Tibial nerve (tissue), 4 donors: ENCODE measurements around the gene SYNJ2.

Source experiments
- CTCF ChIP-seq, 5 experiments: fragments of 200-600 bp in 3 of 5; fragments of 450-650 bp in 2 of 5; sonication (generic) in 3 of 5; IDR thresholded peaks; one replicate each; pipeline ENCODE4 v1.5.1; 2016 to 2019; ENCODE audit warnings: antibody characterized with exemption in 5 of 5, mild to moderate bottlenecking in 3 of 5, moderate library complexity in 2 of 5
- EP300 ChIP-seq, 2 donors: sonication (generic); formaldehyde crosslinking; IDR thresholded peaks; one replicate each; pipeline ENCODE4 v1.6.1; 2017; ENCODE audit warnings: antibody characterized with exemption in 2 of 2, mild to moderate bottlenecking in 1 of 2
- POLR2A ChIP-seq, 2 donors: fragments of 450-650 bp; IDR thresholded peaks; one replicate each; pipeline ENCODE4 v1.6.1; 2017; ENCODE audit warnings: antibody characterized with exemption in 2 of 2, mild to moderate bottlenecking in 2 of 2, moderate library complexity in 2 of 2

GRCh38 chr6:158036261-158036660 lies 54.6 kb downstream of the SYNJ2 start:
- TF ChIP-seq CTCF (IDR thresholded peaks at IDR 0.05), result no peak
- TF ChIP-seq POLR2A (IDR thresholded peaks at IDR 0.05), result no peak
- TF ChIP-seq EP300 (IDR thresholded peaks at IDR 0.05), result no peak
